ENCODE results near the gene CTSW. TPM values are rescaled to one million over a fixed set of nuclear protein-coding genes. Genes with fewer than 3 reads are reported as not detected.

Gene CTSW, protein sequence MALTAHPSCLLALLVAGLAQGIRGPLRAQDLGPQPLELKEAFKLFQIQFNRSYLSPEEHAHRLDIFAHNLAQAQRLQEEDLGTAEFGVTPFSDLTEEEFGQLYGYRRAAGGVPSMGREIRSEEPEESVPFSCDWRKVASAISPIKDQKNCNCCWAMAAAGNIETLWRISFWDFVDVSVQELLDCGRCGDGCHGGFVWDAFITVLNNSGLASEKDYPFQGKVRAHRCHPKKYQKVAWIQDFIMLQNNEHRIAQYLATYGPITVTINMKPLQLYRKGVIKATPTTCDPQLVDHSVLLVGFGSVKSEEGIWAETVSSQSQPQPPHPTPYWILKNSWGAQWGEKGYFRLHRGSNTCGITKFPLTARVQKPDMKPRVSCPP
- total RNA-seq (2014; rRNA removed; shearing (Covaris generic)) = 0.24 and 0.41 TPM in 2 replicates

DNA sequence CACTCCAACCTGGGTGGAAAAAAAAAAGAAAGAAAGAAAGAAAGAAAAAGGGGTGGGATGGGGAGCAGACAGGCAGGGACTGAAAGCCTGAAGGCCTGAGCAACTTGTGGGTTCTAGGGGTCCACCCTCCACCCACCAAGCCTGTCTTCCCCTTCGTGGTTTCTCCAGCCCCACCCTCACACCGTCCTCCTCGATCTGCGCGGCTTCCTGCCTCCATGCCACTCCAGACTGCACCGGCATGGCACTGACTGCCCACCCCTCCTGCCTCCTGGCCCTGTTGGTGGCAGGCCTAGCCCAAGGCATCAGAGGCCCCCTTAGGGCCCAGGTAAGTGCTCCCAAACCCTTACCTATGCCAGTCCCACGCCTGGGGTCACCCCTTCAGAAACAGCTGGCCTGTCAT, at the start of gene CTSW:
Gene CTSW, plus strand, starts transcription at position 221 of the 400 bp plus-strand sequence. Its CDS starts 18 bp downstream, at position 239.

DNA sequence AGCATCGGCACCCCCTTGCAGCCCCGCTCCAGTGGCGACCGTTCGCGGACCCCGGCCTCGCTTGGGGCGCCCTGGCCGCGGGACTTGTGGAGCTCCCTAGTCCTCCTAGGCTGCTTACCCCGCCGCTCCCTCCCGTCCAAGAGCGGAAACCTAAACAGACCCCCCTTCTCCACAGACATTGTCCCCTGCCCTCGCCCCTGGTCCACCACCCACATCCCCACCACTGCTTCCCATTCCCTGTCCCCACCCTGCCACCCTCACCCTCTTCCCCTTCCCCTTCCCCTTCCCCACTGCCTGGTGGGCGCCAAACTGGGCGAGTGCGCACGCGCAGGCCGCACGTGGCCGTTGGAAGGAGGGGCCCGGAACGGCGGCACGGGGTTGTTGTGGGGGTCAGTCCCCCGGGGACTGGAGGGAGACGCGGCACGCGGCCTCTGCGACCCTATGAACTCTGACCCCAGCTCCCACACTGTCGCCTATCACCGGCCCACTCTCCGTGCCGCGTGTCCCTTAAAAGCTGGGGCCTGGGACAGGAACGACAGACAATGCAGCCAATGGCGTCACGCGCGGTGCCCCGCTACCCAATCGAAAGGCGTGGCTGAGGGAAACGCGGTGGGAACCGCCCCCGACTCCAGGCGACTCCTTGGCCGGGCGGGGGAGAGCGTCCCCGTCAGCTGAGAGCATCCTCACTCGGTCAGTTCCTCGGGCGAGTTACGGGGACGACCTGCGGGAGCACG, 46.2 kb upstream of the CTSW start, which contains the start of gene SNX32:
Gene SNX32, plus strand, starts transcription at position 667 of the 734 bp plus-strand sequence. CDS start 103 bp downstream, outside the sequence.

DNA sequence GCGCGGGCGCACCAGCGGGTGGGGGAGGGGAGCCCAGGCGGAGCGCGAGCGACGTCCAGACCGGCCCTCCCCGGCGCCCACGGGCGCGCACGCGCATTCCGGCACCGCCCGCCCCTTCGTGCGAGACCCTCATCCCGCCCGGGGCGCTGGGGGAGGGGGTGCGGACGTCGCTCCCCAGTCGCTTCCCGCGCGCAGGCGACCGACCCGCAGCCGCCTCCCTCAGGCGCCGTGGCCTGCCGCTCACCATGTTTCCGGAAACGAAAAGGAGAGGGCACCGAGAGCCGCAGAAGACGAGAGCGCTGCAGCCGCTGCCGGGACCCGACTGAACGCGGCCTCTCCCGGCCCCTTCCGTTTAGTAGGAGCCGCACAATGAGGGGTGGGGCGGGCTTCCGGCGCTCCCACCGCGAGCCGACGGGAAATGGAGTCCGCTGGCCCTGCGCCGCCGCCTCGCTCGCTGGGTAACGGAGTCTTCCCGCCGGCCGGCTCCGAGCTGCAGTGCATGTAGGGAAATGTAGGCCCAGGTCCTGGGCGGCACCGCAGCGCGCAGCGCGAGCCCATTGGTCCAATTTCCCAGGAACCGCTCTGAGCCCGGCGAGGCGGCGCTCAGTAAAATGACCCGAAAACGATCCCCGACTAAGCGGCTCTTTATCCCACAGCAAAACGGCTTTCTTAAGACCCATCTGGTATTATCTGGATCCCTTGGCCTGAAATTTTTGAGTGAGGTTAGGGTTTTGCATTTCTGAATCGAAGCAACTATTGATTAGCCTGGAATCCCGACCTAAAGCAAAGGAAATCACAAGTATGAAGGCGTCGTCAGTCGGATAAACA, 21.6 kb upstream of the CTSW start, which contains the start of gene CFL1:
Gene CFL1, minus strand, starts transcription at position 328 of the 828 bp plus-strand sequence. Its CDS starts 81 bp downstream, at position 247.

DNA sequence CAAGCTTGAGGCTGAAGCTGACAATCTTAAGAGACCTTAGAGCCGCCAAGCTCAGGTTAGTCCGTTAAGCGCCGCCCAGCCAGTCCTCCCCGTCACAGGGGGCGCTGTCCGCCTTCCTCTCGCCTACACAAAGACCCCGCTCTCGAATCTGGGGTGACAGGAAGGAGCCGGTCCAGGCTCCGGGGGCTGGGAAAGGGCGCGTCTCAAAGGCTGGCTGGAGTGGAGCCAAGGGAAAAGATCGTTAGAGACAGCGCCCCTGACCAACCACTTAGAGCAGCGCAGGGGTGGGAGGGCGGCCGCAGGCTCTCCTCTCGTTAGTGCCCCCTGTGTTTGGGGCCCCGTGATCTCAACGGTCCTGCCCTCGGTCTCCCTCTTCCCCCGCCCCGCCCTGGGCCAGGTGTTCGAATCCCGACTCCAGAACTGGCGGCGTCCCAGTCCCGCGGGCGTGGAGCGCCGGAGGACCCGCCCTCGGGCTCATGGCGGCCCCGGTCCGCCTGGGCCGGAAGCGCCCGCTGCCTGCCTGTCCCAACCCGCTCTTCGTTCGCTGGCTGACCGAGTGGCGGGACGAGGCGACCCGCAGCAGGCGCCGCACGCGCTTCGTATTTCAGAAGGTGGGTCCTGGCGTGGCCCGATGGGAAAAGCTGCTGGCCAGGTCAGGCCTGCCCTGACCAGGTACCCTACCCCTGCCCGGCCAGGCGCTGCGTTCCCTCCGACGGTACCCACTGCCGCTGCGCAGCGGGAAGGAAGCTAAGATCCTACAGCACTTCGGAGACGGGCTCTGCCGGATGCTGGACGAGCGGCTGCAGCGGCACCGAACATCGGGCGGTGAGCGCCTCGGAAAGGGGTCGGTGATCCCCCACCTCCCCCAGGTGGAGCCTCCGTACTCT, 19.1 kb upstream of the CTSW start, which contains the start of gene MUS81:
Gene MUS81, plus strand, starts transcription at position 156 of the 887 bp plus-strand sequence. Its CDS starts 321 bp downstream, at position 477.

DNA sequence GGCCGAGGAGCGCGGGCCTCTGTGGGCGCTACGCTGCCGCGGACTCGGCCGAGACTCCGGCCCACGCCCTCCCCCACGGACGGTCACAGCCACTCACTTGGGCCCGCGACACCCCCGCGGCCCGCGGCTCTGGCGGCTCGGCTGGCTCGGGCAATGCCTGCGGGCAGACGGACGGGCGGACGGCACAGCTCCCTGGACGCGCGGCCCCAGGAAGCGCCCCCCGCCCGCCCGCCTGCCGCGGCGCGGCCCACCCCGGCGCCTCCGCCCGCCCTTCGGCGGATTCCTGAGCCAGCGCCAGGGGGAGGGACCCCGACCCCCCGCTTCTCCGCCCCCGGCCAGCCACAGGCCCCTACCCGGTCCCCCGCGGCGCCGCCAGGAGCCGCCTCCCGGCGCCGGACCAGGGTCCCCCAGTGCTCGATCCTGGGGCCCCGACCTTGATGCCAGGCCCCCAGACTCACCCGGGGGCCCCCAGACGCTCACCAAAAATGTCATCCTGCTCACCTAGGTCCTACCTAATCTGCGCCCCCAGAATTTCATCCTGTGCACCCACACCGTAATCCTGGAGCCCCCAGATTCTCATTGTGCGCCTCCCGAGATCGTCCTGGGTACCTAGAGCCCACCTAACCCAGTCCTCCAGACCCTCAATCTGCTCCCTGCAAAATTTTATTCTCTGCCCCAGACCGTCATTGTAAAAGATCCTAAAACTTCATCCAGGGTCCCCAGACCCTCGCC, 6.9 kb upstream of the CTSW start, which contains the start of gene EFEMP2:
Gene EFEMP2, minus strand, starts transcription at position 215 of the 732 bp plus-strand sequence. CDS start 446 bp downstream, outside the sequence.

DNA sequence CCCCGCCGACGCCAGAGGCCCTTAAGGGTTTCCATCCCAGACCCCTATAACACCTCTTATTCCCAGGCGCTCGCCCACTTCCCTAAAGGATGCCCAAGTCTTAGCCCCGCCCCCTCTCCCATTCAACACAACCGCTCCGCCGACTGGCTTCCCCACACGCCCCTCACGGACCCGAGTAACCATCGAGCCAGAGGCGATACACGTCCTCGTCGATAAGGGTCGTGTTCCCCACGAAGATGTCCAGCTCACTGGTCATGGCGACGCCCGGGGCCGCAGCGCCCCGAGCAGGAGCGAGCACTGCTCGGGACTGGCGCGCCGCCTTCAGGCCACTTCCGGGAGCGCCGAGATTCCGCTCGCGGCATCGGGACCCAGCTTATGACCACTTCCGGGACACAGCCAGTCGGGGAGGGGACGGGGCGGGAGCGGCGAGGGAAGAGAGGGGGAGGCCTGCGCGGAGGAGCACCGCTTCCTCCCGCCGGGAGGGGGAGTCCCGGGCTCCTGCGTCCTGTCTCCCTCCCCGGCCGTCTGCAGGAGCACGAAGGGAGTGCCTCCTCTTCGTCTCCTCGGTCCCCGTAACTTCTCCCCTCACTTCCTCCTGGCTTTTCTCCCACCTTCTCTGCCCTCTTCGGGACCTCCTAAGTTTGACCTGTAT, 8.7 kb downstream of the CTSW start, which contains the start of gene FIBP:
Gene FIBP, minus strand, starts transcription at position 309 of the 652 bp plus-strand sequence. Its CDS starts 53 bp downstream, at position 256.

DNA sequence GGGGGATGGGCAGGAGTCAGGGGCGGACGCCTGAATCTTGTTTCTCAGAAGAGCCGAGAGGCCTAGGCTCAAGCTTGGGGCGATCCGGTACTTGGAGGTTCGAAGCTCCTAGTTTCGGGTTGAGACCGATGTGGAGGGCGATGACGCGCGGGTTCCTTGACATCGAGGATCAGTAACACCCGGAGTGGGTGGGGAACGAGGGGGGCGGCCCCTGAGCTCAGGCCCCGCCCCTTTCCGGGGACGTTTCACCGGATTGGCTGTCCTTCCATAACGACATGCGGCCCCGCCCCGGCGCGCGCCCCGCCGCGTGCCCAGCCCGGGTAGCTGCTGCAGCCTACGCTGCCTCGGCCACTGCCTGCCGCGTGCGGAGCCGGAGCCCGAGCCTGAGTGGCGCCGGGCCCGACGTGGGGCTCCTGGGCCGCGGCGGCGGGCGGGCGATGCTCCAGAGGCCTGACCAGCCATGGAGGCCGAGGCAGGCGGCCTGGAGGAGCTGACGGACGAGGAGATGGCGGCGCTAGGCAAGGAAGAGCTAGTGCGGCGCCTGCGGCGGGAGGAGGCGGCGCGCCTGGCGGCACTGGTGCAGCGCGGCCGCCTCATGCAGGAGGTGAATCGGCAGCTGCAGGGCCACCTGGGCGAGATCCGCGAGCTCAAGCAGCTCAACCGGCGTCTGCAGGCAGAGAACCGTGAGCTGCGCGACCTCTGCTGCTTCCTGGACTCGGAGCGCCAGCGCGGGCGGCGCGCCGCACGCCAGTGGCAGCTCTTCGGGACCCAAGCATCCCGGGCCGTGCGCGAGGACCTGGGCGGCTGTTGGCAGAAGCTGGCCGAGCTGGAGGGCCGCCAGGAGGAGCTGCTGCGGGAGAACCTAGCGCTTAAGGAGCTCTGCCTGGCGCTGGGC, 10.9 kb downstream of the CTSW start, which contains the start of gene CCDC85B:
Gene CCDC85B, plus strand, starts transcription at position 350 of the 895 bp plus-strand sequence. Its CDS starts 111 bp downstream, at position 461.

DNA sequence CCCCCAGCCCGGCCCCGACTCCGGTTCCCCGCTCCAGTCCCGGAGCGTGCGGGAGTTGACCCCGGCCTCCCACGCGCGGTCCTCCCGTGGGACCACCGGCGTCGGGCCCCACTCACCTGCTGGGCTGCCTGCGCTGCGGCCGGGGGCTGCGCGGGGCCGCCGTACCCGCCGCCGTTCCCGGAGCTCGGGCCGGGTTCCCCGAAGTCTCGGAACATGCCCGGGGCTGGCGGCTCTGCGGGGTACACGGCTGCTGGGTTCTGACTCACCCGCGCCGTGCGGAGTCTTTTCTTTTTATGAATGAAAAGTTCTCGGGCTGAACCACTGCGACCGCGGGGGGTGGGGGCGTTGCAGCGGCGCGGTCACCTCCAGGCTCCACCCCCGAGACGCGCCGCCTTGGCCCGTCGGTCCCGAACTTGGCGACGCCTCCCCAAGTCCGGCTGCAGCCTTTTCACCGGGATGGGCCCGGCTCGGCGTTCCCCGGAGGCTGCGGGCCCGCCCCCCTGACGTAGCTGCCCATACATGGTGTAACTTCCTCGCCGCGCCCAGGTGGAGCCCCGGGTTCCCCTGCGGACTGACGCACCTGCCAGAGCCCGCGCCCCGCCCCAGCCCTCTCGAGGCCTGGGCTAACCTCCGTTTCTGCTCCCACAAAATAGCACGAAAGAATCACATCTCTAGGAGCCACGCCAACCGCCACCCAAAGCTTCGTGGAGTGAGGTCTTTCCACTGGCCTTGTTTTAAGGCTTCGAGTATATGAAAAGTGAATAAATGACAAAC, 20.7 kb downstream of the CTSW start, which contains the start of gene FOSL1:
Gene FOSL1, minus strand, starts transcription at position 264 of the 774 bp plus-strand sequence. Its CDS starts 49 bp downstream, at position 215.

DNA sequence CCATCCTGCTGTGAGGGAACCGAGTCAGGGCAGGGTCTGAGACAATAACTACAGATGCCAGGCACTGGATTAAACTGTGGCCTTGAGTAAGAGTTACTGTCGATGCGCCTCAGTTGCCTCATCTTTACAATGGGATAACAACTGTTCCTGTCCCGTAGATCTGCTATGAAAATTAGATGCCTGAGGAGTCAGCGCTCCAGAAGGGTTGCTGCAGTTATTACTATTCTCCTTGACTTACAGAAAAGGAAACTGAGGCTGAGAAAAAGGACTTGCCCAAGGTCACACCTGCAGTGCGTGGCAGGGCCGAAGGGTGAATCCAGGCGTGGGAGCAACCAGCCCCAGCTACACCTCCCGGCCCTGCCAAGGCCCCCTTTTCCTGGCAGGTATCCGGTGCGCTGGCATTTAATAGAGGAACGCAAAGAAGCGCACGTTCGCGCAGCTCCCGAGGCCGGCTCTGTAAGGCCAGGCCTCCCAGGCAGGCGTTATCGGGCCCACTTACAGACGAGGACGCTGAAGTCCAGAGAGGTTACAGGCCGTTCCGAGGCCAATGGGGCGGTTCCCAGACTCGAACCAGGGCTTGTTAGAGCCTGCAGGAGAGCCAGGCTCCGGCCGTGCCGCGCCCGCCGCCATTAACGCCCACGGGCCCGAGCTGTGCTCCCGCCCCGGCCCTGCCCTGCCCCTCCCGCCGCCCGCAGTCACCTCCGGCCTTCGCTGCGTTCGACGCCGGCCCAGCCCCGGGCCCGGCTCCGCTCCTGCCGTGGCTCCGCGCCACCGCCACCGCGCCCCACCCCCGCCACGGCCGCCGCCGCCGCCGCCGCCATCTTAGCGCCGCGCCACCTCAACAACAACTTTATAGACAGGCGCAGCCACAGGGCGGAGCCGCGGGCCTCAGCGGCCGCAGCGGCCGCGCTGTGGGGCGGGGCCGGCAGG, 38.8 kb downstream of the CTSW start, which contains the start of gene C11orf68:
Gene C11orf68, minus strand, starts transcription at position 852 of the 930 bp plus-strand sequence. Its CDS starts 31 bp downstream, at position 821.

DNA sequence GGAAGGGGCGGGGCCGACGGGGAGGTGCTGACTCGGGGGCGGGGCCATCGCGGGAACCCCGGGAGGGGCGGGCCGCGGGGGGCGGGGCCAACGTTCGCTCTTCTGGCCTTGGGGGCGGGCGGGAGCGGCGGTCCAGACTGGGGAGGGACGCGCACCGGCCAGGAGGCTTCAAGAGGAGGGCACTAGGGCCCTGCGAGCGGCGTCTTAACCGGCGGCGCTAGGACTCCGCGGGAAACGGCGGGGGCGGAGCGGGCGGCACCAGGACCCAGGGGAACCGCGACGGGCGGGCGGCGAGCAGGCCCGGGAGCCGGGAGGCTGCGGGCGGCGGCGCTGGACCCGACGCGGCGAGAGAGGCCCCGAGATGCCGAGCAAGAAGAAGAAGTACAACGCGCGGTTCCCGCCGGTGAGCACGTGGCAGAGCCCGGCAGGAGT, 39.5 kb downstream of the CTSW start, which contains the start of gene DRAP1:
Gene DRAP1, plus strand, starts transcription at position 286 of the 432 bp plus-strand sequence. Its CDS starts 76 bp downstream, at position 362.

Other genes starting within 250 kb of the CTSW start
- gene SIPA1, start 241.7 kb upstream of the CTSW start, total RNA-seq (2014; rRNA removed; shearing (Covaris generic)) = 34.2 and 35.5 TPM in 2 replicates
- 41.8 and 44.5 TPM in 2 replicates for gene RELA, start 216.9 kb upstream of the CTSW start, total RNA-seq (2014; rRNA removed; shearing (Covaris generic))
- 84.3 and 89.4 TPM in 2 replicates for gene KAT5, start 167.6 kb upstream of the CTSW start, total RNA-seq (2014; rRNA removed; shearing (Covaris generic))
- 115 and 149 TPM in 2 replicates for gene RNASEH2C, start 159.0 kb upstream of the CTSW start, total RNA-seq (2014; rRNA removed; shearing (Covaris generic))
- gene AP5B1, start 98.9 kb upstream of the CTSW start, total RNA-seq (2014; rRNA removed; shearing (Covaris generic)) = 23.7 and 24.5 TPM in 2 replicates
- 0.11 TPM in 2 replicates for gene OVOL1, start 92.8 kb upstream of the CTSW start, total RNA-seq (2014; rRNA removed; shearing (Covaris generic))
- gene SNX32, start 45.9 kb upstream of the CTSW start, total RNA-seq (2014; rRNA removed; shearing (Covaris generic)) = 0.13 TPM in 1 of 2 replicates, not detected in the other
- gene CFL1, start 21.7 kb upstream of the CTSW start, total RNA-seq (2014; rRNA removed; shearing (Covaris generic)) = 2,320 and 2,361 TPM in 2 replicates
- 94.2 and 103 TPM in 2 replicates for gene MUS81, start 19.4 kb upstream of the CTSW start, total RNA-seq (2014; rRNA removed; shearing (Covaris generic))
- gene EFEMP2, start 7.0 kb upstream of the CTSW start, total RNA-seq (2014; rRNA removed; shearing (Covaris generic)) = 11.4 and 16.7 TPM in 2 replicates
- gene FIBP, start 8.6 kb downstream of the CTSW start, total RNA-seq (2014; rRNA removed; shearing (Covaris generic)) = 307 and 389 TPM in 2 replicates
- 158 and 196 TPM in 2 replicates for gene CCDC85B, start 10.8 kb downstream of the CTSW start, total RNA-seq (2014; rRNA removed; shearing (Covaris generic))
- 548 and 703 TPM in 2 replicates for gene FOSL1, start 20.6 kb downstream of the CTSW start, total RNA-seq (2014; rRNA removed; shearing (Covaris generic))
- gene C11orf68, start 39.2 kb downstream of the CTSW start, total RNA-seq (2014; rRNA removed; shearing (Covaris generic)) = 17.5 and 22.0 TPM in 2 replicates
- 837 and 878 TPM in 2 replicates for gene DRAP1, start 39.6 kb downstream of the CTSW start, total RNA-seq (2014; rRNA removed; shearing (Covaris generic))
- not detected in 2 replicates for gene TSGA10IP, start 65.6 kb downstream of the CTSW start, total RNA-seq (2014; rRNA removed; shearing (Covaris generic))
- gene SART1, start 81.9 kb downstream of the CTSW start, total RNA-seq (2014; rRNA removed; shearing (Covaris generic)) = 230 and 245 TPM in 2 replicates
- gene EIF1AD, start 122.3 kb downstream of the CTSW start, total RNA-seq (2014; rRNA removed; shearing (Covaris generic)) = 50.8 and 60.5 TPM in 2 replicates
- gene BANF1, start 122.7 kb downstream of the CTSW start, total RNA-seq (2014; rRNA removed; shearing (Covaris generic)) = 73.9 and 84.0 TPM in 2 replicates
- gene CST6, start 132.2 kb downstream of the CTSW start, total RNA-seq (2014; rRNA removed; shearing (Covaris generic)) = 0.19 and 0.91 TPM in 2 replicates
- gene CATSPER1, start 146.6 kb downstream of the CTSW start, total RNA-seq (2014; rRNA removed; shearing (Covaris generic)) = 9.7 and 11.3 TPM in 2 replicates
- 0.30 and 0.34 TPM in 2 replicates for gene GAL3ST3, start 169.3 kb downstream of the CTSW start, total RNA-seq (2014; rRNA removed; shearing (Covaris generic))
- 306 and 311 TPM in 2 replicates for gene SF3B2, start 172.5 kb downstream of the CTSW start, total RNA-seq (2014; rRNA removed; shearing (Covaris generic))
- 14.2 and 15.2 TPM in 2 replicates for gene PACS1, start 190.4 kb downstream of the CTSW start, total RNA-seq (2014; rRNA removed; shearing (Covaris generic))

Measured in A375 (cell line).